ENCODE measurements around the gene HEY2.
"Not testable (repeated sequence)": the region's sequence is repeated elsewhere in the genome, so short reads cannot be mapped to it uniquely, and the experiment has no call there.

HEY2 gene

GRCh38 chr6:125797120-125797885, 47.9 kb downstream of the HEY2 start:
- no peak for DNase-seq

- no peak for DNase-seq
These were observed 48.5 kb downstream of the HEY2 start for GRCh38 chr6:125797886-125798444.

- DNase-seq: no peak
These were observed 49.5 kb downstream of the HEY2 start for GRCh38 chr6:125798734-125799508.

- DNase-seq: no peak
These were observed 53.0 kb downstream of the HEY2 start for GRCh38 chr6:125802383-125802782.

GRCh38 chr6:125802943-125803377, 53.5 kb downstream of the HEY2 start:
- DNase-seq: no peak

DNA sequence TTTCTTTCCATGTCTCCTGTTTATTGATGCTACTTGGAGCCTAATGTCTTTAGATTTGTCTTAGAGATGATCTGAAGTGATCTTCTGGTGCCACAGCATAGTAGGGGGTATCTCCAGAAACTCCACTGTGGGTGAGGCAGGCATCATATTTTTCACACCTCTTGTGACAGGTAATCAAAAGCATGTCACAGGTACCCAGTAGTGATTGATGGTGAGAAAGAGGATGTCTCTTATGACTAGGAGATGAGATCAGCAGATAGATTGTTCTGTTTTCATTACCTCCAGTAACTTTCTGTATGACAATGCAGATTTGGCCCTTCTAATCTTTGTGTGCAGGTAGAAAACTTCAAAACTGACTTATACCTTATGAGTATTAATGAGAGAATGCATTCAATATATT, 54.8 kb downstream of the HEY2 start:
- DNase-seq: no peak

DNA sequence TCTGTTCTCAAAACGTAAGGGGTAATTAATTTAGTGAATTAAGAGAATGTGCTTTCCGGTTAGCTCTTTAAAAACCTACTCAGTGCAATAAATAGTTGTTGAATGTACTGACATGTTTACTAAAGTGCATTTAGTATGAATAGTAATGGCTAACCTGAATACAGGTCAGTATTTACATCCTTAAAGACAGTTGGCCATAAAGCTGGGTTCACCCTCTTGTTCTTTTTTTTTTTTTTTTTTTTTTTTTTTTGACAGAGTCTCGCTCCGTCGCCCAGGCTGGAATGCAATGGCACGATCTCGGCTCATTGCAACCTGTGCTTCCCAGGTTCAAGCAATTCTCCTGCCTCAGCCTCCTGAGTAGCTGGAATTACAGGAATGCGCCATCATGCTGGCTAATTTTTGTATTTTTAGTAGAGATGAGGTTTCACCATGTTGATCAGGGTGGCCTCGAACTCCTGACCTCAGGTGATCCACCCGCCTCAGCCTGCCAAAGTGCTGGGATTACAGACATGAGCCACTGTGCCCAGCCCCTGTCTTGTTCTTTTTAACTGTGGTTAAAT, 55.5 kb downstream of the HEY2 start:
- not testable (repeated sequence) for DNase-seq

DNA sequence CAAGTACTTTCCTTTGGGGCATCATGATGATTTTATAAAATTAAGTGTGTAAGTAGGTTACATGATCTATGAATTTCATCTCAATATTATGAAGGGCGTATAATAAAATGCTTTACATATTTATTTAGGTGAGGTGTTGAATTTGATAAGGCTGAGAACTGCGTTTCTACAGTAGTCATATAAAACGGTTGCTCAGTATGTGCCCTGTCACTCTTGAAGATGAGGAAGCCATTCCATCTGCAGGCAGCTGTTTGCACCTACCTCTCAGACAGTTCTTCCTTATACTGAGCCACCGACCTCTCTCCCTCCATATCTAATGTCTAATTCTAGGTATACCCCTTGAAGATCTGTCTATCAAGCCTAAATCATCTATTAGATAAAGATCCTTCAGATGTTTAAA, 57.4 kb downstream of the HEY2 start:
- DNase-seq: no peak

DNA sequence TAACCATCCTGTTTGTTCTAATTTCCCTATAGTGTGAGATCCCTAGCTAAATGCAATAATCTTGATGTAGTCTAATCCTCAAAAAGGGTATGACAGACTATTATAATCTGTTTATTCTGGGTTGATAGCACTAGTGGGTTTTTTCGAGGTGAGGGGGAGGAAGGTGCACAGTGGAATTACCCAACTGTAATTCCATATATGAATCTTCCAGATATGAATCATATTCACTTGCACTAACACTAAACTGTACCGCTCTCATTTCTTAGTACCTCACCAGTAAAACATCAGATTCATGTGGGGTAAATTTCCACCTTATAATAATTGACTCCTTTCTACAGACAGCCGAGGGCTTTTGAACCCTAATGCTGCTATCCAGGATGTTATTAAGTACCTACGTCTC, 57.9 kb downstream of the HEY2 start:
- DNase-seq: no peak

GRCh38 chr6:125808060-125808459, 58.6 kb downstream of the HEY2 start:
- DNase-seq: no peak

DNA sequence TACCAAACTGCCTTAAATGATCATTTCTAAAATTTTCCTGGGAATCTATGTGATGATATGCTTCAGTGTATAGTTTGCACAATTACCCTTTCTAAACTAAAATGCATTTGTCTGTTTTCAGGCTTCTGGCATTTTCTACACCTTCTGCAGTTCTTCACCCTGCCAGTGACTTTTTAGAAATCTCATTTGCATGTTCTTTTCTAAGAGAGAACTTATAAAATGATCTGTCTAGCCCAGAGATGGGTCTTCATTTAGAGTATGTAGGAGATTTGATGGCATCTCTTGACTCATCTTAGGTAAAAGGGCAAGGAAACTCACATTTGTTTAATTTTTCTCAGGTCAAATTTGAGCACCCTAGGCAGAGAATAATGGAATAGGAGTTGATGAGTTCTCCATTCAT, 59.2 kb downstream of the HEY2 start:
- DNase-seq: no peak

DNA sequence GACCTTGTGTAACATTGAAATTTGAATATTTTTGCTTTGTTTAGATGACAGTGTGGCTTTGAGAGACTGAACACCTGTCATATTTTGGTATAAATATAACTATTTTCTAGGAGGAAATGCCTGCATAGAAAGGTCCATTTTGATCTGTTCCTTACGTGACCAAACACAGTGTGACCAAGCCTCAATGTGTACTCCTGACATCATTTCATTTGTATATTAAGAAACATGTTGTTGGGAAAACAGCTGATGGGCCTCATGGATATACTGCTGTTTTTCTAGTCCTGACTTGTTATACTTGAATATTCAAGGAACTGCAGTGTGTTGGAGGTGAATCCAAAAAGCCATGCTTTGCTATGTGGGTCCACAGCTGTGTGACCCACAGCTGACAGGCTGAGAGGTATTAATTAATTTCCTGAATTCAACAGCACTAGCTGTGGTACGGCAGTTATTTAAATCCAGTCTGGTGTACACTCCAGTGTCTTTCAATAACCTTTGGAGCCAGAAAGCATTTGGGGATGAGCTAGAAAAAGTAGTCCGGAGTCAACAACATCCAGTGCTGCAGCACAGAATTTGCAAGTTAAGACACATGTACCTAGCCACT, 60.2 kb downstream of the HEY2 start:
- no peak for DNase-seq

GRCh38 chr6:125810445-125810844, 61.0 kb downstream of the HEY2 start:
- DNase-seq: no peak
